ENCODE results near the gene CXADR.

DNA sequence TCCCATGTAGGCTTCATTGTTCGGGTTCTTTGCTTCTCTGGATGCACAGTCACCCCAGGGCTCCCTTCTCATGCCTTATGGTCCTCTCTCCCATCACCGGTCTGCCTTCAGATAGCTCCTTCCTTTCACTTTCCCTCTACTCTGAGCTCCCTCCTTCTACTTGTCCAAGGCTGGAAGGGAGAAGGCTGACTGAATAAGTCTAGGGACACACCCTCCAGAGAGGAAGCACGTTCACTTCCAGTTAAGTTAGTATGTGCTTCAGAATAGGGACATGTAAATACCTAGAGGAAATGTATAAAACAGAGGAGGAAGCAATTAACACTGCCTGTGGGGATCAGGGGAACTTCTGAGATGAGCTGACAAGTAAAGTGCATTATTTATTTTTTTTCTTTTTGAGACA, 23.5 kb downstream of the CXADR start:
- no peak for TF ChIP-seq EZH2phosphoT487 (IDR thresholded peaks at IDR 0.05; ENCODE audit: low read depth)
- TF ChIP-seq, protein P1, sequence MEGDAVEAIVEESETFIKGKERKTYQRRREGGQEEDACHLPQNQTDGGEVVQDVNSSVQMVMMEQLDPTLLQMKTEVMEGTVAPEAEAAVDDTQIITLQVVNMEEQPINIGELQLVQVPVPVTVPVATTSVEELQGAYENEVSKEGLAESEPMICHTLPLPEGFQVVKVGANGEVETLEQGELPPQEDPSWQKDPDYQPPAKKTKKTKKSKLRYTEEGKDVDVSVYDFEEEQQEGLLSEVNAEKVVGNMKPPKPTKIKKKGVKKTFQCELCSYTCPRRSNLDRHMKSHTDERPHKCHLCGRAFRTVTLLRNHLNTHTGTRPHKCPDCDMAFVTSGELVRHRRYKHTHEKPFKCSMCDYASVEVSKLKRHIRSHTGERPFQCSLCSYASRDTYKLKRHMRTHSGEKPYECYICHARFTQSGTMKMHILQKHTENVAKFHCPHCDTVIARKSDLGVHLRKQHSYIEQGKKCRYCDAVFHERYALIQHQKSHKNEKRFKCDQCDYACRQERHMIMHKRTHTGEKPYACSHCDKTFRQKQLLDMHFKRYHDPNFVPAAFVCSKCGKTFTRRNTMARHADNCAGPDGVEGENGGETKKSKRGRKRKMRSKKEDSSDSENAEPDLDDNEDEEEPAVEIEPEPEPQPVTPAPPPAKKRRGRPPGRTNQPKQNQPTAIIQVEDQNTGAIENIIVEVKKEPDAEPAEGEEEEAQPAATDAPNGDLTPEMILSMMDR (IDR thresholded peaks at IDR 0.05; ENCODE audit: low read depth, low read length): no peak

Data from OCI-LY3 (cell line).